H1 (cell line): ENCODE results near the gene HP1BP3.

Experiments
- ATF3 ChIP-seq: IDR thresholded peaks from 2 replicates; pipeline ENCODE4 v1.6.1; 2011; ENCODE audit warnings: low read depth, mild to moderate bottlenecking, low read length; ENCODE audit not compliant: insufficient read depth
- CEBPB ChIP-seq: IDR thresholded peaks from 2 replicates; pipeline ENCODE4 v1.6.1; 2012; ENCODE audit warnings: low read depth, low read length
- GABPA ChIP-seq: IDR thresholded peaks from 2 replicates; pipeline ENCODE4 v1.6.1; 2011; ENCODE audit warnings: mild to moderate bottlenecking, low read length, moderate library complexity, borderline replicate concordance; ENCODE audit not compliant: insufficient read depth
- HDAC2 ChIP-seq, 2 experiments: fragments of 300-600 bp in 1 of 2; sonication (generic) in 1 of 2; IDR thresholded peaks; 2 replicates each; pipeline ENCODE4 v1.6.1; 2011 to 2012; ENCODE audit warnings: low read depth in 2 of 2, low read length in 2 of 2, mild to moderate bottlenecking in 2 of 2, moderate library complexity in 2 of 2, borderline replicate concordance in 1 of 2, inconsistent platforms in 1 of 2
- POLR2AphosphoS5 ChIP-seq: IDR thresholded peaks from 2 replicates; pipeline ENCODE4 v1.6.1; 2011; ENCODE audit warnings: low read depth, low read length
- RAD21 ChIP-seq, 2 experiments: IDR thresholded peaks in 1 of 2; conservative IDR thresholded peaks in 1 of 2; 2 replicates each; pipeline ENCODE4 v1.6.1; 2011; ENCODE audit warnings: low read depth in 2 of 2, low read length in 2 of 2, improper control_type of control experiment in 1 of 2, inconsistent platforms in 1 of 2, mild to moderate bottlenecking in 1 of 2, moderate library complexity in 1 of 2
- SP2 ChIP-seq: IDR thresholded peaks from 2 replicates; pipeline ENCODE4 v1.6.1; 2012; ENCODE audit warnings: mild to moderate bottlenecking, low read length, inconsistent platforms
- TF ChIP-seq, protein P1 (sequence below), 3 experiments: IDR thresholded peaks; 1 replicate in 2 of 3; 2 replicates in 1 of 3; pipeline versions ENCODE4 v1.5.1 to v1.6.1; 2011; ENCODE audit warnings: low read length in 3 of 3, mild to moderate bottlenecking in 3 of 3, inconsistent platforms in 2 of 3, low read depth in 1 of 3, moderate library complexity in 1 of 3; ENCODE audit not compliant: insufficient read depth in 1 of 3; ENCODE audit errors: control extremely low read depth in 1 of 3

GRCh38 chr1:20730690-20731056 is 56.4 kb downstream of the HP1BP3 start:
- TF ChIP-seq CEBPB (no peak), POLR2AphosphoS5 (no peak), HDAC2 (IDR thresholded peaks at IDR 0.05; ENCODE audit: borderline replicate concordance in 1 of 2, low read depth in 2 of 2, low read length in 2 of 2) (no peak), RAD21 (IDR thresholded peaks at IDR 0.05 in 1 of 2, conservative IDR thresholded peaks at IDR 0.05 in 1 of 2; ENCODE audit: low read depth in 2 of 2, low read length in 2 of 2) (no peak), SP2 (no peak), GABPA (no peak), ATF3 (no peak)
- TF ChIP-seq, protein P1, sequence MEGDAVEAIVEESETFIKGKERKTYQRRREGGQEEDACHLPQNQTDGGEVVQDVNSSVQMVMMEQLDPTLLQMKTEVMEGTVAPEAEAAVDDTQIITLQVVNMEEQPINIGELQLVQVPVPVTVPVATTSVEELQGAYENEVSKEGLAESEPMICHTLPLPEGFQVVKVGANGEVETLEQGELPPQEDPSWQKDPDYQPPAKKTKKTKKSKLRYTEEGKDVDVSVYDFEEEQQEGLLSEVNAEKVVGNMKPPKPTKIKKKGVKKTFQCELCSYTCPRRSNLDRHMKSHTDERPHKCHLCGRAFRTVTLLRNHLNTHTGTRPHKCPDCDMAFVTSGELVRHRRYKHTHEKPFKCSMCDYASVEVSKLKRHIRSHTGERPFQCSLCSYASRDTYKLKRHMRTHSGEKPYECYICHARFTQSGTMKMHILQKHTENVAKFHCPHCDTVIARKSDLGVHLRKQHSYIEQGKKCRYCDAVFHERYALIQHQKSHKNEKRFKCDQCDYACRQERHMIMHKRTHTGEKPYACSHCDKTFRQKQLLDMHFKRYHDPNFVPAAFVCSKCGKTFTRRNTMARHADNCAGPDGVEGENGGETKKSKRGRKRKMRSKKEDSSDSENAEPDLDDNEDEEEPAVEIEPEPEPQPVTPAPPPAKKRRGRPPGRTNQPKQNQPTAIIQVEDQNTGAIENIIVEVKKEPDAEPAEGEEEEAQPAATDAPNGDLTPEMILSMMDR (IDR thresholded peaks at IDR 0.05; ENCODE audit: control extremely low read depth in 1 of 3, insufficient read depth in 1 of 3, low read depth in 1 of 3, low read length in 3 of 3) = no peak
